ENCODE data around the gene CDK7. TPM values are rescaled to one million over a fixed set of nuclear protein-coding genes. Genes with fewer than 3 reads are reported as not detected.
A peak's percentile ranks its signal among the peaks of the same experiment; 100 is the strongest.
"Not testable (repeated sequence)": the region's sequence is repeated elsewhere in the genome, so short reads cannot be mapped to it uniquely, and the experiment has no call there.

Gene CDK7
- total and polyA plus RNA-seq, 5 donors: 11.2 to 16.8 (median 11.8) TPM

- no peaks in the 10 kb centered on the region for H3K9me3 ChIP-seq (ENCODE audit: control insufficient read depth, low read length)
- H3K4me1 ChIP-seq (ENCODE audit: control insufficient read depth, insufficient read depth, low read length): no peaks in the 10 kb centered on the region
- intact Hi-C loops (cut with DNase I): no loop called here
- DNase-seq (no peak), ATAC-seq (no peak)
- 52% methylated on average over 6 of the region's 6 CpGs for WGBS
- H3K27me3 ChIP-seq (ENCODE audit: control insufficient read depth, insufficient read depth): no peaks in the 10 kb centered on the region
- H3K27ac ChIP-seq (ENCODE audit: low read length): no peak overlapping the region
- peak overlapping the region; percentile 80 for H3K4me3 ChIP-seq (ENCODE audit: low read length)
Measured at GRCh38 chr5:69217151-69217511, 17.6 kb upstream of the CDK7 start.

DNA sequence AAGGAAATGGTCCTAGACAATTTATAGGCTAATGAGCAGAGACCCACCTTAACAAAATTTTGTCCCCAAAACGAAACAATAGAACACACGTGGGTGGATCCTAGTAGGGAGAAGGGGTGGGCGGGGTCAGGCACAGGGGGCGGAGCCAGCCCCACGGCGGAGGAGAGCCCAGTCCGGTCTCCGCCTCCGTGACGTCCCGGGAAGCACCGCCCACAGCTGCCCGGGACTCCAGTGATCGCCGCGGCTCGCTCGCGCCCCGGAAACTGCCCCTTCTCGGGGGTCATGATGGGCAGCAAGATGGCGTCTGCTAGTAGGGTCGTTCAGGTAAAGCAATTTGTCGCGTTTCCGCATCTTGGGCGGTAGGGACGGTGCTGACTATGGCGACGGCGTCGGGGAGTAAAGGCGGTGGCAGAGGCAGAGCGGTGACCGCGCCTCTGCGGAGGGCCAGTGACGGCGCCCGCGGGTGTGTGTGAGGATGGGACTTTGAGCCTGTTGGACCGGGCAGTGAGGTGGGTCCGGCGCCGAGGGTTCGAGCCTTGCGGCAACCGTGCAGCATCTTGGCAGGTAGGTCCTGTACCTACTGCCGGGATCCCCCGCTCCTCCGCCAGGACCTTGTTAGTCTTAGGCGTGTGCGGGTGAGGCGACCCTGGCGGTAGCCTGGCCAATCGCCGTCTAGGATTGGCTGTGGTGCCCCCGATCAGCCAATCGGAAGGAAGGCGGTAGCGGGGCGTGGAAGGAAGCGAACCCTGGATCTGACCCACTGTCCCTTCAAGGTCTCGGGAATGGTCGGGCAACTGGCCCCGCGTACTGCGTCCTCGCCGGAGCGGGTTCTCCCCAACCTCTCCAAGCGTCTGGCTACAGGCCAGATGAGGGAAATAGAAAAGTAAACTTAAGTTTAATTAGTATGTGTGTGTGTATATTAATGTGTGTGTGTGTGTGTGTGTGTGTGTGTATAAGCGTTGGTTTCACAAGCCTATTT is 16.8 kb upstream of the CDK7 start:
- intact Hi-C loops (cut with DNase I): no loop called here
- H3K27me3 ChIP-seq (ENCODE audit: control insufficient read depth, insufficient read depth): no peaks in the 10 kb centered on the region
- no peaks in the 10 kb centered on the region for H3K9me3 ChIP-seq (ENCODE audit: control insufficient read depth, low read length)
- WGBS: under 1% methylated on average over 73 of the region's 73 CpGs
- H3K4me1 ChIP-seq (ENCODE audit: control insufficient read depth, insufficient read depth, low read length): no peaks in the 10 kb centered on the region
- H3K27ac ChIP-seq (ENCODE audit: low read length): peak overlapping the region; percentile 97
- peak; percentile 98 to 99 (median 99) for DNase-seq
- peak overlapping the region; percentile 80 for H3K4me3 ChIP-seq (ENCODE audit: low read length)
- peak; percentile 100 for ATAC-seq

DNA sequence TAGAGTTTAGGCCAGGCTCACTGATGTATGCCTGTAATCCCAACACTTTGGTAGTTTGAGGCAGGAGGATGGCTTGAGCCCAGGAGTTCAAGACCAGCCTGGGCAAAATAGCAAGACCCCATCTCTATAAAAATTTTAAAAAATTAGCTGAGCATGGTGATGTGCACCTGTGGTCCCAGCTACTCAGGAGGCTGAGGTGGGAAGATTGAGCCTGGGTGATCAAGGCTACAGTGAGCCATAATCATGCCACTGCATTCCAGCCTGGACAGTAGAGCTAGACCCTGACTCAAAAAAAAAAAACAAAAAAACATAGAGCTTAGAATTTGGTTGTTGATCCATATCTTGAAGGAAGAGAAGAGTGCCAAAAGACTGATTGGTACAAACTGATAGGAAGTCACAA is 14.7 kb upstream of the CDK7 start:
- DNase-seq (no peak), ATAC-seq (no peak)
- intact Hi-C loops (cut with DNase I): loop anchor here in 1 of 4 donors (10.0 kb wide), 1 partner anchor 55 kb away; the partner anchor contains the start of gene CCNB1
- H3K4me3 ChIP-seq (ENCODE audit: low read length): no peak overlapping the region
- H3K27me3 ChIP-seq (ENCODE audit: control insufficient read depth, insufficient read depth): no peaks in the 10 kb centered on the region
- H3K4me1 ChIP-seq (ENCODE audit: control insufficient read depth, insufficient read depth, low read length): no peaks in the 10 kb centered on the region
- no peaks in the 10 kb centered on the region for H3K9me3 ChIP-seq (ENCODE audit: control insufficient read depth, low read length)
- no peak overlapping the region for H3K27ac ChIP-seq (ENCODE audit: low read length)

GRCh38 chr5:69220371-69220770 is 14.3 kb upstream of the CDK7 start:
- ATAC-seq; H3K4me1 ChIP-seq (ENCODE audit: control insufficient read depth, insufficient read depth, low read length); DNase-seq; H3K9me3 ChIP-seq (ENCODE audit: control insufficient read depth, low read length); H3K27me3 ChIP-seq (ENCODE audit: control insufficient read depth, insufficient read depth); H3K27ac ChIP-seq (ENCODE audit: low read length); H3K4me3 ChIP-seq (ENCODE audit: low read length): not testable (repeated sequence)
- intact Hi-C loops (cut with DNase I): loop anchor here in 1 of 4 donors (10.0 kb wide), 1 partner anchor 56 kb away; the partner anchor contains the start of gene CCNB1
- 95% methylated on average over 18 of the region's 18 CpGs for WGBS

DNA sequence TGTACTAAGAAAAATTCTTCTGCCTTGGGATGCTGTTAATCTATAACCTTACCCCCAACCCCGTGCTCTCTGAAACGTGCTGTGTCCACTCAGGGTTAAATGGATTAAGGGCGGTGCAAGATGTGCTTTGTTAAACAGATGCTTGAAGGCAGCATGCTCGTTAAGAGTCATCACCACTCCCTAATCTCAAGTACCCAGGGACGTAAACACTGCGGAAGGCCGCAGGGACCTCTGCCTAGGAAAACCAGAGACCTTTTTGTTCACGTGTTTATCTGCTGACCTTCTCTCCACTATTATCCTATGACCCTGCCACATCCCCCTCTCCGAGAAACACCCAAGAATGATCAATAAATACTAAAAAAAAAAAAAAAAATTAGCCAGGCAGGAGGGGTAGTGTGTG is 13.9 kb upstream of the CDK7 start:
- WGBS: 73% methylated on average over 9 of the region's 9 CpGs
- H3K27ac ChIP-seq (ENCODE audit: low read length); DNase-seq; H3K4me3 ChIP-seq (ENCODE audit: low read length); ATAC-seq; H3K27me3 ChIP-seq (ENCODE audit: control insufficient read depth, insufficient read depth); H3K4me1 ChIP-seq (ENCODE audit: control insufficient read depth, insufficient read depth, low read length); H3K9me3 ChIP-seq (ENCODE audit: control insufficient read depth, low read length): not testable (repeated sequence)
- intact Hi-C loops (cut with DNase I): loop anchor here in 1 of 4 donors (10.0 kb wide), 1 partner anchor 56 kb away; the partner anchor contains the start of gene CCNB1

DNA sequence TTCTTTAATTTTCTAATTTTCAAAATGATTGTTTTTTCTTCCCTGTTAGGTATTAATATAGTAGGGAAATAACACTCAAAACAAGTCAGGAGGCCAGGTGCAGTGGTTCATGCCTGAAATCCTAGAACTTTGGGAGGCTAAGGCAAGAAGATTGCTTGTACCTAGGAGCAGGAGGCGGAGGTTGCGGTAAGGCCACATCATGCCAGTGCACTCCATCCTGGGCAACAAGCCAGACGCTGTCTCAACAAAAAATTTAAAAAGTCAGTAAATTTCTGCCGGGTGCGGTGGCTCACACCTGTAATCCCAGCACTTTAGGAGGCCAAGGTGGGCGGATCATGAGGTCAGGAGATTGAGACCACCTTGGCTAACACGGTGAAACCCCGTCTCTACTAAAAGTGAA is 10.2 kb upstream of the CDK7 start:
- intact Hi-C loops (cut with DNase I): loop anchor here in 1 of 4 donors (10.0 kb wide), 1 partner anchor 60 kb away; the partner anchor contains the start of gene CCNB1
- no peaks in the 10 kb centered on the region for H3K4me1 ChIP-seq (ENCODE audit: control insufficient read depth, insufficient read depth, low read length)
- H3K9me3 ChIP-seq (ENCODE audit: control insufficient read depth, low read length): no peaks in the 10 kb centered on the region
- H3K4me3 ChIP-seq (ENCODE audit: low read length): no peak overlapping the region
- no peak overlapping the region for H3K27ac ChIP-seq (ENCODE audit: low read length)
- H3K27me3 ChIP-seq (ENCODE audit: control insufficient read depth, insufficient read depth): no peaks in the 10 kb centered on the region
- ATAC-seq (no peak), DNase-seq (no peak)
- 94% methylated on average over 8 of the region's 8 CpGs for WGBS

GRCh38 chr5:69225860-69226259 is 8.8 kb upstream of the CDK7 start:
- no peak for DNase-seq
- 96% methylated on average over 4 of the region's 4 CpGs for WGBS
- H3K27ac ChIP-seq (ENCODE audit: low read length): no peak overlapping the region
- no peak overlapping the region for H3K4me3 ChIP-seq (ENCODE audit: low read length)
- intact Hi-C loops (cut with DNase I): loop anchor here in 1 of 4 donors (10.0 kb wide), 1 partner anchor 61 kb away; the partner anchor contains the start of gene CCNB1
- no peaks in the 10 kb centered on the region for H3K9me3 ChIP-seq (ENCODE audit: control insufficient read depth, low read length)
- no peaks in the 10 kb centered on the region for H3K27me3 ChIP-seq (ENCODE audit: control insufficient read depth, insufficient read depth)
- H3K4me1 ChIP-seq (ENCODE audit: control insufficient read depth, insufficient read depth, low read length): no peaks in the 10 kb centered on the region
- no peak for ATAC-seq

- Histone ChIP-seq H3K9me3 (ENCODE audit: control insufficient read depth, low read length) (no peaks in the 10 kb centered on the region), H3K27ac (ENCODE audit: low read length) (no peak overlapping the region), H3K4me1 (ENCODE audit: control insufficient read depth, insufficient read depth, low read length) (no peaks in the 10 kb centered on the region), H3K27me3 (ENCODE audit: control insufficient read depth, insufficient read depth) (no peaks in the 10 kb centered on the region), H3K4me3 (ENCODE audit: low read length) (no peak overlapping the region)
- DNase-seq: no peak
- intact Hi-C loops (cut with DNase I): no loop called here
- no peak for ATAC-seq
- 96% methylated on average over 2 of the region's 2 CpGs for WGBS
Measured at GRCh38 chr5:69230181-69230580, 4.5 kb upstream of the CDK7 start.

DNA sequence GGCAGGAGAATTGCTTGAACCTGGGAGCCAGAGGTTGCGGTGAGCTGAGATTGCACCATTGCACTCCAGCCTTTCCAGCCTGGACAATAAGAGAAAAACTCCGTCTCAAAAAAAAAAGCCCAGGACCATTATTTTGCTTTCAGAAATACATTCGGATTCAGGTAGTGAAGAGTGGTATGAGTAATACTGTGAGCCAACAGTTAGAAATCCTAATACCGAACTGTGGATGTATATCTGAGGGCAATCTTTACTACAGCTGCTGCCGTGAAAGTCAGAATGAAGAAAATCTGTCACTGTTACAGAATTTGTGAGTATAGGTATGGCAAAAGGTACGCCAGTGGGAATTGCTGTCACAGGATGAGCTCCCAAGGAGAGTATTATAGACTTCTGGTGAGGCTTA is 3.4 kb upstream of the CDK7 start:
- peaks cover 2% of the 10 kb centered on the region for H3K4me1 ChIP-seq (ENCODE audit: control insufficient read depth, insufficient read depth, low read length)
- H3K27ac ChIP-seq (ENCODE audit: low read length): no peak overlapping the region
- no peak for ATAC-seq
- 94% methylated on average over 6 of the region's 6 CpGs for WGBS
- H3K4me3 ChIP-seq (ENCODE audit: low read length): no peak overlapping the region
- intact Hi-C loops (cut with DNase I): no loop called here
- no peaks in the 10 kb centered on the region for H3K27me3 ChIP-seq (ENCODE audit: control insufficient read depth, insufficient read depth)
- DNase-seq: no peak
- H3K9me3 ChIP-seq (ENCODE audit: control insufficient read depth, low read length): no peaks in the 10 kb centered on the region

DNA sequence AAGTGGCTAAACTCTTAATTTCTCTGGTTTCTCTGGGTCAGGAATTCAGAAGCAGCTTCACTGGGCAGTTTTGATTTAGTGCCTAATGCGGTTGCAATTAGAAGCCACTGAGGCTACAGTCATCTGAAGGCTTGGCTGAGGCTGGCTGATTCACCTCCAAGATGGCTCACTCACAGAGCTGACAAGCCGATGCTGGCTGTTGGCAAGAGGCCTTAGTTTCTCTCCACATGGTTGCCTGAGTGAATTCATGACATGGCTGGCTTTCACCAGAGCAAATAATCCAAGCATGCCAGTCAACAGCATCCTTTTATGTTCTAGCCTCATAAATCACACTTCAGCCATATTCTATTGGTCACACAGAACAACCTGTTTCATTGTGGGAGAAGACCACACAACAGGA is 2.8 kb upstream of the CDK7 start:
- ATAC-seq (no peak), DNase-seq (no peak)
- Histone ChIP-seq H3K27ac (ENCODE audit: low read length) (no peak overlapping the region), H3K27me3 (ENCODE audit: control insufficient read depth, insufficient read depth) (no peaks in the 10 kb centered on the region), H3K4me1 (ENCODE audit: control insufficient read depth, insufficient read depth, low read length) (peaks cover 2% of the 10 kb centered on the region), H3K9me3 (ENCODE audit: control insufficient read depth, low read length) (no peaks in the 10 kb centered on the region), H3K4me3 (ENCODE audit: low read length) (no peak overlapping the region)
- intact Hi-C loops (cut with DNase I): no loop called here
- WGBS: 74% methylated on average over 2 of the region's 2 CpGs

DNA sequence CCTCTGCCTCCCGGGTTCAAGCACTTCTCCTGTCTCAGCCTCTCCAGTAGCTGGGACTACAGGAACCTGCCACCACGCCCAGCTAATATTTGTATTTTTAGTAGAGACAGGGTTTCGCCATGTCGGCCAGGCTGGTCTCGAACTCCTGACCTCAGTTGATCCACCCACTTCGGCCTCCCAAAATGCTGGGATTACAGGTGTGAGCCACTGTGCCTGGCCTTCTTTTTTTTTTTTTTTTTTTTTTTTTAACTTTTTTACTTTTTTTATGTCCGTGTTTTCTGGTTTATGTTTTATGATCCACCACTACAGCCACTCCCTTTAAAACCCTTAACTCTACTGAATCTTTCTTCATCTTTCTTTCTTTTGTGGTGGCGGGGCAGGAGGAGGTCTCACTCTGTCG is 2.0 kb downstream of the CDK7 start:
- H3K4me1 ChIP-seq (ENCODE audit: control insufficient read depth, insufficient read depth, low read length); H3K9me3 ChIP-seq (ENCODE audit: control insufficient read depth, low read length); ATAC-seq; intact Hi-C loops (cut with DNase I); H3K4me3 ChIP-seq (ENCODE audit: low read length); H3K27me3 ChIP-seq (ENCODE audit: control insufficient read depth, insufficient read depth); DNase-seq; H3K27ac ChIP-seq (ENCODE audit: low read length): not testable (repeated sequence)
- 95% methylated on average over 9 of the region's 9 CpGs for WGBS

All from right cardiac atrium (tissue), 5 donors.